ENCODE data around the gene PCBP3.

PCBP3 gene

GRCh38 chr21:45991606-45992300, 348.2 kb downstream of the PCBP3 start:
- TF ChIP-seq CTCF (IDR thresholded peaks at IDR 0.05; ENCODE audit: insufficient read depth, low read length, poor library complexity, severe bottlenecking) (no peak), EZH2phosphoT487 (conservative IDR thresholded peaks at IDR 0.05; ENCODE audit: low read length) (no peak)
- no peak overlapping the region for H3K27ac ChIP-seq (ENCODE audit: low read depth, low read length)
- no peaks in the 10 kb centered on the region for H4K20me1 ChIP-seq (ENCODE audit: low read depth, low read length)
- no peaks in the 10 kb centered on the region for H3K27me3 ChIP-seq (ENCODE audit: low read length)
- H3K79me2 ChIP-seq (ENCODE audit: insufficient read depth, low read length): no peaks in the 10 kb centered on the region
- no peak overlapping the region for H3K9ac ChIP-seq (ENCODE audit: low read length)
- H3K4me3 ChIP-seq (ENCODE audit: insufficient read depth, low read length, poor library complexity, severe bottlenecking): no peak overlapping the region
- no peaks in the 10 kb centered on the region for H3K9me3 ChIP-seq (ENCODE audit: insufficient read depth, low read length)
- H3K4me2 ChIP-seq (ENCODE audit: low read depth, low read length, poor library complexity, severe bottlenecking): no peak overlapping the region
- H3F3A ChIP-seq (ENCODE audit: insufficient read depth): no peaks in the 10 kb centered on the region
- H2AFZ ChIP-seq (ENCODE audit: low read depth, low read length, severe bottlenecking): no peak overlapping the region
- H3K9me2 ChIP-seq (replicated peaks; ENCODE audit: insufficient read depth, low read length): no peaks in the 10 kb centered on the region
- H3K36me3 ChIP-seq (ENCODE audit: low read length): no peaks in the 10 kb centered on the region

Measured in SU-DHL-6 (cell line).